NCI-H146 treated with DMSO at 0.1 percent for 48 hours (cell line): ENCODE measurements around the gene NYAP2.

Experiments used
- DNase-seq: peaks from one replicate; lab custom pipeline; 2025; ENCODE audit not compliant: unreplicated experiment; lab: John Stamatoyannopoulos, UW

Gene NYAP2

GRCh38 chr2:225612636-225613035 lies 213.1 kb downstream of the NYAP2 start:
- DNase-seq: no peak

- DNase-seq: no peak
These were observed 215.4 kb downstream of the NYAP2 start for GRCh38 chr2:225614915-225615314.

- DNase-seq: no peak
These were observed 216.0 kb downstream of the NYAP2 start for GRCh38 chr2:225615514-225615913.

- no peak for DNase-seq
These were observed 216.9 kb downstream of the NYAP2 start for GRCh38 chr2:225616372-225616771.

- DNase-seq: no peak
These were observed 217.3 kb downstream of the NYAP2 start for GRCh38 chr2:225616848-225617247.

- no peak for DNase-seq
These were observed 220.7 kb downstream of the NYAP2 start for GRCh38 chr2:225620227-225620626.

GRCh38 chr2:225630824-225631533 lies 231.5 kb downstream of the NYAP2 start:
- no peak for DNase-seq

- DNase-seq: no peak
These were observed 232.8 kb downstream of the NYAP2 start for GRCh38 chr2:225632351-225632750.

GRCh38 chr2:225636558-225636957 lies 237.0 kb downstream of the NYAP2 start:
- no peak for DNase-seq

GRCh38 chr2:225637259-225637658 lies 237.7 kb downstream of the NYAP2 start:
- no peak for DNase-seq

- DNase-seq: no peak
These were observed 241.0 kb downstream of the NYAP2 start for GRCh38 chr2:225640550-225640949.

GRCh38 chr2:225649274-225649673 lies 249.8 kb downstream of the NYAP2 start:
- DNase-seq: no peak

GRCh38 chr2:225650041-225650440 lies 250.5 kb downstream of the NYAP2 start:
- DNase-seq: no peak

GRCh38 chr2:225660262-225661131 lies 261.0 kb downstream of the NYAP2 start:
- peak; percentile 24 for DNase-seq

GRCh38 chr2:225662101-225662500 lies 262.6 kb downstream of the NYAP2 start:
- DNase-seq: no peak

GRCh38 chr2:225667445-225667844 lies 267.9 kb downstream of the NYAP2 start:
- DNase-seq: no peak

GRCh38 chr2:225668606-225669266 lies 269.2 kb downstream of the NYAP2 start:
- DNase-seq: no peak

- DNase-seq: no peak
These were observed 270.8 kb downstream of the NYAP2 start for GRCh38 chr2:225670111-225670974.

GRCh38 chr2:225678792-225679191 lies 279.3 kb downstream of the NYAP2 start:
- no peak for DNase-seq

- DNase-seq: no peak
These were observed 283.7 kb downstream of the NYAP2 start for GRCh38 chr2:225683258-225683657.

GRCh38 chr2:225690153-225690552 lies 290.6 kb downstream of the NYAP2 start:
- no peak for DNase-seq
